ENCODE results near the gene TACR2. TPM values are rescaled to one million over a fixed set of nuclear protein-coding genes. Genes with fewer than 3 reads are reported as not detected.
A peak's percentile ranks its signal among the peaks of the same experiment; 100 is the strongest.

TACR2 gene
- total and polyA plus RNA-seq, 2 of the 13 experiments (the other 11 are each of a cell fraction or from before 2014, with no cell fraction given) = 0.04 TPM; not detected in 1

DNA sequence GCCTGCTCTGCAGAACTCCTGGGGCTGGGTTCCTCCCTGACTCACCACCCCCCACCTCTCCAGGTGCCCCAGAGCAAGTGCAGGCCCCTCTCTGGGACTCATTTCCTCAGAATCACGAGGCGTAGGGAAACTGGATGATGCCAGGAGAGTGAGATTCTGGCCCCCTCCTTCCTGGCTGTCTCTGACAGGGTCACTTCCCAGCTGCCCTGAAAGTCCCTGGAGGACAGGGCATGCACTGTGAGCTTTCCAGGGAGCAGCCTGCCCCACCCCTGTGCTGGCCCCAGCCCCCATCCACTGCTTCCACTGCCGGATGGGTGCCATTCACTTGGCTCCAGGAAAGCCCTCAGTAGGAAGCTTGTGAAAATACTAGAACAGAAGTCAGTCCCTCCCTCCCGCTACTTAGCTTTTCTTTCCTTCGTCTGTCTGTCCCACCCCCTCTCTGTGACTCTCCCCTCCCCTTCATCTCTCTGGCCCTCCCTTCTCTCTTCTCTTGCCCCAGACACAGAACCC lies 10.4 kb downstream of the TACR2 start:
- Histone ChIP-seq H3K36me3 (replicated peaks in 1 of 2; ENCODE audit: control insufficient read depth in 1 of 2, insufficient read depth in 2 of 2, low read length in 2 of 2) (no peaks in the 10 kb centered on the region), H3K4me3 (replicated peaks in 1 of 3; ENCODE audit: insufficient read depth in 1 of 3, low read depth in 2 of 3, low read length in 3 of 3) (no peak overlapping the region), H2AFZ (ENCODE audit: low read length) (no peak overlapping the region), H3K9ac (ENCODE audit: insufficient read depth, low read depth, low read length) (no peak overlapping the region), H3K9me3 (ENCODE audit: low read length) (no peaks in the 10 kb centered on the region), H4K20me1 (ENCODE audit: insufficient read depth, low read length) (no peaks in the 10 kb centered on the region), H3K79me2 (ENCODE audit: insufficient read depth, low read length) (no peaks in the 10 kb centered on the region), H3K27me3 (ENCODE audit: control insufficient read depth in 1 of 2, insufficient read depth in 2 of 2, low read length in 2 of 2) (peaks cover 0 to 10% of the 10 kb centered on the region in 2 experiments; a peak in 1 of 5 replicates), H3K4me2 (ENCODE audit: low read depth, low read length) (no peak overlapping the region), H3K4me1 (ENCODE audit: insufficient read depth, low read length) (peaks cover 13% of the 10 kb centered on the region), H3K27ac (ENCODE audit: extremely low read length, insufficient read depth, low read length) (no peak overlapping the region)
- 6% methylated on average over 4 of the region's 5 CpGs for WGBS (ENCODE audit: low lambda C conversion rate)
- DNase-seq (ENCODE audit: low spot score) = no peak
- ChIA-PET POLR2A (no interaction called here), CTCF (ENCODE audit: low intra/inter-chr PET ratio, low total read pairs) (interaction anchor here (3.7 kb wide), 1 partner anchor 101 kb away, joined by 56 read pairs; no protein-coding TSS in a partner anchor)
- no TSS peak for BruUV-seq (replicated peaks)
- no peak for FAIRE-seq
- peak; percentile 10; the same call in 1 of the 3 replicates for ATAC-seq
- intact Hi-C loops (cut with micrococcal nuclease; ENCODE audit: unreplicated experiment) (no loop called here), in situ Hi-C loops (cut with HindIII; ENCODE audit: extremely low pct_ligation_motif_present, low pct_unique_long_range_greater_than_20kb) (loop anchor here (5.0 kb wide), 2 partner anchors 101 to 231 kb away; no protein-coding TSS in a partner anchor)
- TF ChIP-seq ATAD3A (CRISPR knock-in tag; IDR thresholded peaks at IDR 0.05) (no peak), ZSCAN12 (CRISPR knock-in tag; IDR thresholded peaks at IDR 0.05) (no peak), SAFB2 (CRISPR knock-in tag; IDR thresholded peaks at IDR 0.05; ENCODE audit: borderline replicate concordance, low read depth) (no peak), ATF5 (CRISPR knock-in tag; IDR thresholded peaks at IDR 0.05; ENCODE audit: low read depth) (no peak), SMAD3 (CRISPR knock-in tag; IDR thresholded peaks at IDR 0.05) (no peak), ZBTB44 (CRISPR knock-in tag; IDR thresholded peaks at IDR 0.05) (no peak), ZNF670 (CRISPR knock-in tag; IDR thresholded peaks at IDR 0.05; ENCODE audit: borderline replicate concordance) (no peak), KMT2A (CRISPR knock-in tag; IDR thresholded peaks at IDR 0.05) (no peak), ZNF451 (CRISPR knock-in tag; IDR thresholded peaks at IDR 0.05) (no peak), ZNF83 (CRISPR knock-in tag; IDR thresholded peaks at IDR 0.05; ENCODE audit: borderline replicate concordance) (no peak), ATF7 (IDR thresholded peaks at IDR 0.05) (no peak), ATF7 (CRISPR knock-in tag; IDR thresholded peaks at IDR 0.05) (no peak), CENPX (CRISPR knock-in tag; IDR thresholded peaks at IDR 0.05) (no peak)
- TF ChIP-seq, protein P1, sequence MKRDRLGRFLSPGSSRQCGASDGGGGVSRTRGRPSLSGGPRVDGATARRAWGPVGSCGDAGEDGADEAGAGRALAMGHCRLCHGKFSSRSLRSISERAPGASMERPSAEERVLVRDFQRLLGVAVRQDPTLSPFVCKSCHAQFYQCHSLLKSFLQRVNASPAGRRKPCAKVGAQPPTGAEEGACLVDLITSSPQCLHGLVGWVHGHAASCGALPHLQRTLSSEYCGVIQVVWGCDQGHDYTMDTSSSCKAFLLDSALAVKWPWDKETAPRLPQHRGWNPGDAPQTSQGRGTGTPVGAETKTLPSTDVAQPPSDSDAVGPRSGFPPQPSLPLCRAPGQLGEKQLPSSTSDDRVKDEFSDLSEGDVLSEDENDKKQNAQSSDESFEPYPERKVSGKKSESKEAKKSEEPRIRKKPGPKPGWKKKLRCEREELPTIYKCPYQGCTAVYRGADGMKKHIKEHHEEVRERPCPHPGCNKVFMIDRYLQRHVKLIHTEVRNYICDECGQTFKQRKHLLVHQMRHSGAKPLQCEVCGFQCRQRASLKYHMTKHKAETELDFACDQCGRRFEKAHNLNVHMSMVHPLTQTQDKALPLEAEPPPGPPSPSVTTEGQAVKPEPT (CRISPR knock-in tag; IDR thresholded peaks at IDR 0.05; ENCODE audit: low read depth) = no peak
- TF ChIP-seq, protein P2, sequence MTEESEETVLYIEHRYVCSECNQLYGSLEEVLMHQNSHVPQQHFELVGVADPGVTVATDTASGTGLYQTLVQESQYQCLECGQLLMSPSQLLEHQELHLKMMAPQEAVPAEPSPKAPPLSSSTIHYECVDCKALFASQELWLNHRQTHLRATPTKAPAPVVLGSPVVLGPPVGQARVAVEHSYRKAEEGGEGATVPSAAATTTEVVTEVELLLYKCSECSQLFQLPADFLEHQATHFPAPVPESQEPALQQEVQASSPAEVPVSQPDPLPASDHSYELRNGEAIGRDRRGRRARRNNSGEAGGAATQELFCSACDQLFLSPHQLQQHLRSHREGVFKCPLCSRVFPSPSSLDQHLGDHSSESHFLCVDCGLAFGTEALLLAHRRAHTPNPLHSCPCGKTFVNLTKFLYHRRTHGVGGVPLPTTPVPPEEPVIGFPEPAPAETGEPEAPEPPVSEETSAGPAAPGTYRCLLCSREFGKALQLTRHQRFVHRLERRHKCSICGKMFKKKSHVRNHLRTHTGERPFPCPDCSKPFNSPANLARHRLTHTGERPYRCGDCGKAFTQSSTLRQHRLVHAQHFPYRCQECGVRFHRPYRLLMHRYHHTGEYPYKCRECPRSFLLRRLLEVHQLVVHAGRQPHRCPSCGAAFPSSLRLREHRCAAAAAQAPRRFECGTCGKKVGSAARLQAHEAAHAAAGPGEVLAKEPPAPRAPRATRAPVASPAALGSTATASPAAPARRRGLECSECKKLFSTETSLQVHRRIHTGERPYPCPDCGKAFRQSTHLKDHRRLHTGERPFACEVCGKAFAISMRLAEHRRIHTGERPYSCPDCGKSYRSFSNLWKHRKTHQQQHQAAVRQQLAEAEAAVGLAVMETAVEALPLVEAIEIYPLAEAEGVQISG (CRISPR knock-in tag; IDR thresholded peaks at IDR 0.05) = no peak

Data from HepG2 (cell line).